Fibroblast of lung (primary cell): ENCODE data around the gene LDLRAD4. TPM values are rescaled to one million over a fixed set of nuclear protein-coding genes. Genes with fewer than 3 reads are reported as not detected.

ENCODE experiments used
- DNase-seq, 2 donors: peaks; one replicate each; pipeline versions ENCODE4 v3.0.0 to v3.0.0-alpha.2; 2010; ENCODE audit warnings: low read depth in 2 of 2
- H2AFZ ChIP-seq: 2 replicates; pipeline ENCODE4 v1.5.1; 2012; ENCODE audit warnings: low read length, control low read depth, inconsistent platforms
- H3K27ac ChIP-seq: 2 replicates; pipeline ENCODE4 v1.5.1; 2011; ENCODE audit warnings: low read length, control low read depth; ENCODE audit not compliant: insufficient read depth
- H3K27me3 ChIP-seq: 2 replicates; pipeline ENCODE4 v1.5.1; 2011; ENCODE audit warnings: mild to moderate bottlenecking, low read length; ENCODE audit not compliant: control insufficient read depth, insufficient read depth
- H3K36me3 ChIP-seq: 2 replicates; pipeline ENCODE4 v1.5.1; 2011; ENCODE audit warnings: low read length; ENCODE audit not compliant: control insufficient read depth, insufficient read depth
- H3K4me1 ChIP-seq: 2 replicates; pipeline ENCODE4 v1.5.1; 2011; ENCODE audit warnings: low read length; ENCODE audit not compliant: control insufficient read depth, insufficient read depth; ENCODE audit errors: extremely low read depth
- H3K4me2 ChIP-seq: 2 replicates; pipeline ENCODE4 v1.5.1; 2011; ENCODE audit warnings: low read length, control low read depth; ENCODE audit not compliant: insufficient read depth; ENCODE audit errors: extremely low read depth
- H3K4me3 ChIP-seq, 4 experiments: fragments of 200-600 bp in 1 of 4; sonication (generic) in 1 of 4; replicated peaks in 1 of 4; 2 replicates each; pipeline ENCODE4 v1.5.1; 2011 to 2016; ENCODE audit warnings: low read length in 4 of 4, low read depth in 3 of 4, mild to moderate bottlenecking in 3 of 4, control low read depth in 2 of 4, inconsistent platforms in 1 of 4, mixed read lengths in 1 of 4; ENCODE audit not compliant: insufficient read depth in 1 of 4; ENCODE audit errors: control extremely low read depth in 1 of 4
- H3K79me2 ChIP-seq: 2 replicates; pipeline ENCODE4 v1.5.1; 2012; ENCODE audit warnings: mild to moderate bottlenecking, low read length, inconsistent platforms; ENCODE audit not compliant: control insufficient read depth, insufficient read depth
- H3K9ac ChIP-seq: 2 replicates; pipeline ENCODE4 v1.5.1; 2011; ENCODE audit warnings: mild to moderate bottlenecking, low read length, control low read depth; ENCODE audit not compliant: insufficient read depth
- H3K9me3 ChIP-seq: 2 replicates; pipeline ENCODE4 v1.5.1; 2012; ENCODE audit warnings: low read depth, low read length; ENCODE audit not compliant: control insufficient read depth, insufficient read depth
- H4K20me1 ChIP-seq: 2 replicates; pipeline ENCODE4 v1.5.1; 2011; ENCODE audit warnings: low read length; ENCODE audit not compliant: control insufficient read depth, insufficient read depth; ENCODE audit errors: extremely low read depth
- CTCF ChIP-seq, 2 donors: IDR thresholded peaks in 1 of 2; conservative IDR thresholded peaks in 1 of 2; 1 replicate in 1 of 2; 2 replicates in 1 of 2; pipeline ENCODE4 v1.5.1; 2011 to 2012; ENCODE audit warnings: low read length in 2 of 2, control low read depth in 1 of 2, inconsistent platforms in 1 of 2, low read depth in 1 of 2, mild to moderate bottlenecking in 1 of 2
- EZH2 ChIP-seq: IDR thresholded peaks from 2 replicates; pipeline ENCODE4 v1.5.1; 2012; ENCODE audit warnings: low read length, control low read depth, mild to moderate bottlenecking; ENCODE audit errors: missing control alignments
- polyA plus RNA-seq, 2 donors: library from polyadenylated mRNA; depleted of rRNA in 1 of 2; stranded (reverse) in 1 of 2; unstranded in 1 of 2; fragments of >200 nt; gene quantifications; 2 replicates each; pipeline ENCODE4 v1.2.1, GENCODE V29; 2011 to 2012; ENCODE audit warnings: missing spikeins in 1 of 2
- total RNA-seq: library from RNA; depleted of rRNA; stranded (reverse); fragments of >200 nt; gene quantifications from 2 replicates; pipeline ENCODE4 v1.2.1, GENCODE V29; 2014

LDLRAD4 gene
- total and polyA plus RNA-seq, 2 donors (not counting 1 experiment from before 2014, with no cell fraction given), result not detected

DNA sequence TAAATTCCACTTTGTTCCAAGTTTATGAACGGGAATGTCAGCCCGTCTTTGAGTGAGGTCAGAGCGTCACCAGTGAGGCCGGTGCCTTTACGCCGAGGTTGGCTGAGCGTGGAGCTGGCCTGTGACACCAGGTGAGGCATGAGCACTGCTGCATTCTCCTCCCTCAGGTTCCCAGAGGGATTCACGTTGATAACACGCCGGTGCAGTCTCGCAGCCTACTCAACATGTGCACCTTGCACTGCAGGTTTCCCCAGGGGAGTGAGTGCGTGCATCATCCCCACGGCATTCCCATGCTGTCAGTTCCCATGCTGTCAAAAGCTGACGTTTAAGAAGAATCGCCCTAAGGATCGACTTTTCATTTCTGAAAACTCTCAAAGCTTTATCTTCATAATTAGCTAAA, 213.3 kb downstream of the LDLRAD4 start:
- Histone ChIP-seq H2AFZ (no peak overlapping the region), H3K27ac (no peak overlapping the region)

DNA sequence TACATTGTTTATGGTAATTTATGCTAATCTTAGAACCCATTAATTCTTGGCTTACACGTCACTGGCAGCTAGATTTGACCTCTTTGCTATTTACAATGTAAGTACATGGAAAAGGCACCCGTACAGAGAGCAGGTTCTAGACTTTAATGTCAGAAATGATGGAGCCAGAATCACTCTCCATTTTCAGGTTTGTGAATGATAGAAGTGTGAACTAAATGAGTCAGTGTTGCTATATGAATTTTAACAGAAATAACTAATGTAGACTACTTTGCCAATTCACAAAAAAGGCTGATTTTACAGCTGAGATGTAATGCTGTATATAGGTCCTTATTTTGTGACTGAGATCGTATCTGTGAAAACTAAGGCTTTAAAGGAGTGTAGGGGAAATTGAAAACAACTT, 214.6 kb downstream of the LDLRAD4 start:
- Histone ChIP-seq H2AFZ (no peak overlapping the region), H3K4me3 (no peak overlapping the region)

More for the DNA sequence above, 213.3 kb downstream of the LDLRAD4 start:
- Histone ChIP-seq H3K4me2 (no peak overlapping the region), H3K9me3 (no peaks in the 10 kb centered on the region), H3K79me2 (no peaks in the 10 kb centered on the region), H3K4me1 (no peaks in the 10 kb centered on the region), H3K9ac (no peak overlapping the region), H3K27me3 (no peaks in the 10 kb centered on the region), H4K20me1 (no peaks in the 10 kb centered on the region), H3K36me3 (no peaks in the 10 kb centered on the region), H3K4me3 (no peak overlapping the region)
- no peak for TF ChIP-seq EZH2
- TF ChIP-seq CTCF (conservative IDR thresholded peaks at IDR 0.05 in 1 of 2, IDR thresholded peaks at IDR 0.05 in 1 of 2; ENCODE audit: low read depth in 1 of 2, low read length in 2 of 2), result no peak
- no peak for DNase-seq

DNA sequence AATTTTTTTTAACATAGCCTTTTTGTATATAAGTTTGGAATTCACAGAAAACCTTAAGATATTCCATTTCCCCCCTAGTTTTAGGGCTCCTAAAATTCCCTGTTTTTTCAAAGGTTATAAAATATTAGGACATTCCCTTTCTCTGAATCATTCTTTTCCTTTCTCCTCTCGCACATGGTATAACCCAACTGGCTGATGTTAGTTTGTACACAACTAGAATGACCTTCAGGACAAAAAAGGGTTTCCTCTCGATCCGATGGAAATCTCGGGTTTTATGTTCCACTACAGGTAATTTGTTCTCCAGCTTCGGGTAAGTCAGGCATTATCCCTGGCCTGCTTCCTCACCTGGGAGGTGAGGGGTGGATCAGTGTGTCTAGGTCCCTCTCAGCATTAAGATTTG, 215.1 kb downstream of the LDLRAD4 start:
- Histone ChIP-seq H3K9ac (no peak overlapping the region), H3K4me2 (no peak overlapping the region), H3K27me3 (no peaks in the 10 kb centered on the region), H3K27ac (no peak overlapping the region), H3K4me1 (no peaks in the 10 kb centered on the region), H3K79me2 (no peaks in the 10 kb centered on the region), H3K4me3 (no peak overlapping the region), H3K36me3 (no peaks in the 10 kb centered on the region), H2AFZ (no peak overlapping the region), H3K9me3 (no peaks in the 10 kb centered on the region), H4K20me1 (no peaks in the 10 kb centered on the region)
- no peak for DNase-seq
- no peak for TF ChIP-seq CTCF (conservative IDR thresholded peaks at IDR 0.05 in 1 of 2, IDR thresholded peaks at IDR 0.05 in 1 of 2; ENCODE audit: low read depth in 1 of 2, low read length in 2 of 2)
- TF ChIP-seq EZH2, result no peak

More for the DNA sequence above, 214.6 kb downstream of the LDLRAD4 start:
- Histone ChIP-seq H3K4me2 (no peak overlapping the region), H4K20me1 (no peaks in the 10 kb centered on the region), H3K4me1 (no peaks in the 10 kb centered on the region), H3K27me3 (no peaks in the 10 kb centered on the region), H3K79me2 (no peaks in the 10 kb centered on the region), H3K9ac (no peak overlapping the region), H3K9me3 (no peaks in the 10 kb centered on the region), H3K27ac (no peak overlapping the region), H3K36me3 (no peaks in the 10 kb centered on the region)
- no peak for TF ChIP-seq CTCF (conservative IDR thresholded peaks at IDR 0.05 in 1 of 2, IDR thresholded peaks at IDR 0.05 in 1 of 2; ENCODE audit: low read depth in 1 of 2, low read length in 2 of 2)
- TF ChIP-seq EZH2, result no peak
- DNase-seq, result no peak
